HG03342 (cell line): Measurements from ENCODE around the gene CRAT.

ENCODE experiments used
- ATAC-seq: cut with Tn5 transposase; IDR thresholded peaks from one replicate; pipeline ENCODE4 v1.9.1; 2021; ENCODE audit warnings: mild to moderate bottlenecking, moderate library complexity; ENCODE audit not compliant: unreplicated experiment

Gene CRAT

GRCh38 chr9:129093602-129094386 is 16.8 kb downstream of the CRAT start:
- ATAC-seq: no peak

GRCh38 chr9:129089246-129089645 is 21.3 kb downstream of the CRAT start:
- ATAC-seq: no peak

GRCh38 chr9:129084087-129084486 is 26.5 kb downstream of the CRAT start:
- no peak for ATAC-seq

GRCh38 chr9:129081388-129081904 is 29.1 kb downstream of the CRAT start:
- no peak for ATAC-seq

DNA sequence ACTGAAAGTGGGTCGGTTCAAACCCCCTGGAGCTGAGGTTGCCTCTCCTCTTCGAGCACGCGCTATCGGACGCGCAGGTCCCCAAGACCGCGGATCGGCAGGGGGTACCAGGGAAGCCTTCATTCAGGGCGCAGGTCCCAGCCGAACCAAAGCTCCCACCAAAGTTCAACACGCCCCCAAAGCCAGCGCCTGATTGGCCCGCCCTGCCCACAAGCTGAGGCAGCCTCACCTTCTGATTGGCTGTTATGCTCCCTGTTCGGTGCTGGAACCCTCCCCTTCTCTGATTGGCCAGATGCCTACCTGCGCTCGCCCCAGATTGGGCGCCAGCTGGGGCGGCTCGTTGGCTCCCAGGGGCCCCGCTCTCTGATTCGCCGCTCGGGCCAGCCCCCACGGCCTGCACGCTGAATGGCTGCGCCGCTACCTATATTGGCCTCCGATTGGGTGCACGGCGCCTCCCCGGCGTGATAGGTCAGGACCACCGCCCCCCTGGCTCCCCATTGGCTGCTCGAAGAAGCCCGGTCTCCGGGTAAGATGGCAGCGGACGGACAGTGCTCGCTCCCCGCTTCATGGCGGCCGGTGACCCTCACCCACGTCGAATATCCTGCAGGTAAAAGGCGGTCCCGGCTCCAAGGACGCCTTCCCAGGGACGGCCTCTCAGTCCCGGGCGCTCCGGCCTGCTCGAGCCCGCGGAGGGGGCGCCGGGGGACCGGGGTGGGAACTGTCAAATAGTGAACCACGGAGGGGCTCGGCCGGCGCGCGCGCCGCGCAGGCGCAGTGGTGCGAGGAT is 29.8 kb downstream of the CRAT start, which contains the start of gene DOLPP1:
TSS of gene DOLPP1 (plus strand) at position 511 of the 787 bp plus-strand sequence. CDS start at position 532, 21 bp downstream.
- ATAC-seq: peak; percentile 95

- no peak for ATAC-seq
These were observed 30.3 kb downstream of the CRAT start for GRCh38 chr9:129080298-129080600.

- ATAC-seq: no peak
These were observed 30.8 kb downstream of the CRAT start for GRCh38 chr9:129079829-129080228.

DNA sequence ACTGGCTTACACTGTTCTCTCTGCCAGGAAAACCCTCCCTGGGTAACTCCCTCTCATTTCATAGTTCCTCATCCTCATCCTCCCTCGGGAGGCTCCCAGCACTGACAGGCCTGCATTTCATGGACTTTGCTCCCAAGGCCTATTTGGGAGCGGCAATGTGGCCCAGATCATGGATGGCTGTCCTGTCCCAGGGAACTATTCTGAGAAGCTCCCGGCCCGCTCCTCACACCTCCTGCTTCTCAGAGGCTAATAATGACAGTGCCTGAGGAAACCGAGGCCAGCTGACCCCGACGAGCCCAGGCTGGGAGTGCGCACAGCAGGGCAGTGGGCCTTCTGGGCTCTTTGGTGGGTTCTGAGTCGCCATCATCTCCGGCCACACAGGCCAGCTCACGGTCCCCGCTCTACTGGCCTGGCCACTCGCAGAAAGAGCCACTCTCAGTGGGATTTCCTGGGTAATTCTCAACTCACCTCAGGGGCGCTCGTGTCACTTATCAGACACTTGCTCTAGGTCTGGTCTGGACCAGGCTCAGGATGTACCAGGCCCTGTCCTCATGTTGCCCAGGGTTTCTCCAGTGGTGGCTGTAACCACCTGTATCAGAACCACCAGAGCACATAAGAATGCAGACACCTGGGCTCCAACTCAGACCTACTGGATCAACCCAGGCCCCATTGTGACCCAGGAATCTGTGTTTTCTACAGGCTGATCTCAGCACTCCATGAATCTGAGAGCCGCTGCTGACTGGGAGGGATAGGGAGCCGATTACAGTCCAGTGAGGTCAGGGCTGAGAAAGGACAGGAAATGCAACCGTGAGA is 31.7 kb downstream of the CRAT start:
- no peak for ATAC-seq

GRCh38 chr9:129077236-129077635 is 33.4 kb downstream of the CRAT start:
- ATAC-seq: no peak

- ATAC-seq: no peak
These were observed 34.0 kb downstream of the CRAT start for GRCh38 chr9:129076640-129077037.

- ATAC-seq: no peak
These were observed 34.5 kb downstream of the CRAT start for GRCh38 chr9:129075996-129076639.

DNA sequence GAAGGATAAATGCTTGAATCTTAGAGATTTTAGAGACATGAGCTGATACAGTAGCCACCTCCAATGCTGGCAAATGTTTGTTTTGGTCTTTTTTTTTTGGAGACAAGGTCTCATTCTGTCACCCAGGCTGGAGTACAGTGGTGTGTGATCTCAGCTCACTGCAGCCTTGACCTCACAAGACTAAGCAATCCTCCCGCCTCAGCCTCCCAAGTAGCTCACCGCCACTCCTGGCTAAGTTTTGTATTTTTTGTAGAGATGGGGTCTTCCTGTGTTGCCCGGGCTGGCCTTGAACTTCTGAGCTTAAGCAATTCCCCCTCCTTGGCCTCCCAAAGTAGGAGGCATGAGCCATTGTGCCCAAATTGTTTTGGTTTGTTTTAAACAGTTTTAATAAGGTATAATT is 36.5 kb downstream of the CRAT start:
- ATAC-seq: no peak

DNA sequence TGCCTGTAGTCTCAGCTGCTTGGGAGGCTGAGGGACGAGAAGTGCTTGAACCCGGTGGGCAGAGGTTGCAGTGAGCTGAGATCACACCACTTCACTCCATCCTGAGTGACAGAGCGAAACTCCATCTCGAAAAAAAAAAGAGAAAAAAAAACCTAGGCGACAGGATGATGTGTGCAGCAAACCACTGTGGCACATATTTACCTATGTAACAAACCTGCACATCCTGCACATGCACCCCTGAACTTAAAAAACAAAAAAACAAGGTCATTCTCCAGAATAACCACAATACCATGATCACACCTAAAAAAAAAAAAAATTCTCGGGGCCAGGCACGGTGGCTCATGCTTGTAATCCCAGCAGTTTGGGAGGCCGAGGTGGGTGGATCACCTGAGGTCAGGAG is 37.2 kb downstream of the CRAT start:
- ATAC-seq: no peak

- ATAC-seq: no peak
These were observed 38.4 kb downstream of the CRAT start for GRCh38 chr9:129072171-129072570.

- no peak for ATAC-seq
These were observed 39.0 kb downstream of the CRAT start for GRCh38 chr9:129071526-129072126.

DNA sequence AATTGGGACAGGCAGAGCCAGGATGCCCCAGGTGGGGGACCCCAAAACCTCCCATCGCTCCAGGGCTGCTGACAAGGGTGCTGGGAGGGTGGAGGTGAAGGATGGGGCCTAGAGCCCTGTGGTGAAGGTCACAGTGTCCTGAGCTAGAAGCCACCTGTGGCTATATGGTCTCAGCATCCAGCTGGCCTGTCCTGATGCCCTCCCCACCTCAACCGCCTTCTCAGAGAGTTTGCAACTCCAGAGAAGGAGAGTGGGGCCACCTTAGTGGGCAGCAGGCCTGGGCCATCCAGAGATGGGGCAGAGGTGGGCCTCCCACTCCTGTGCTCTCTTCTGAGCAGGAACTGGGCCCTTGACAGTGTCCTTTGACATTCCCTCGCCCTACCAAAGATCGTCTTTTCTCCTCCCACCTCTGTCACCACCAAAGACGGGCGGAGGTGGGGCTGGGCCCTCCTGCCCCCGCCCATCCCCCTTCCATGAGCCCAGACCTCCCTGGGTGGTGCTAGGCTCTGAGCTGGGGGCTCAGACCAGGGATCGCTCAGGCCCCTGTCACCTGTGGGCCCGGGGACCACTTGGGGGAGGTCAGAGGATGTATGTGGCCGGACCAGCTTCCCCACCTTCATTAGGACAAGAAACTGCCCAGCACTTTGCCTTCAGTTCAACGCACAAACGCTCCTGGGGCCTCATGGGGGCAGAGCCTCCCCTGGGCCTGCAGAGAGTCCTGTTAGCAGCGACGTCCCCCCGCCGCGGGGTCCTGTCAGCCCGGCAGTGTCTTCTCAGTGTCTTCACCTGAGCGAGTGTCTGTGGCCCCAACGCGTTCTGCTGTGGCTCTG is 39.7 kb downstream of the CRAT start:
- ATAC-seq: no peak

DNA sequence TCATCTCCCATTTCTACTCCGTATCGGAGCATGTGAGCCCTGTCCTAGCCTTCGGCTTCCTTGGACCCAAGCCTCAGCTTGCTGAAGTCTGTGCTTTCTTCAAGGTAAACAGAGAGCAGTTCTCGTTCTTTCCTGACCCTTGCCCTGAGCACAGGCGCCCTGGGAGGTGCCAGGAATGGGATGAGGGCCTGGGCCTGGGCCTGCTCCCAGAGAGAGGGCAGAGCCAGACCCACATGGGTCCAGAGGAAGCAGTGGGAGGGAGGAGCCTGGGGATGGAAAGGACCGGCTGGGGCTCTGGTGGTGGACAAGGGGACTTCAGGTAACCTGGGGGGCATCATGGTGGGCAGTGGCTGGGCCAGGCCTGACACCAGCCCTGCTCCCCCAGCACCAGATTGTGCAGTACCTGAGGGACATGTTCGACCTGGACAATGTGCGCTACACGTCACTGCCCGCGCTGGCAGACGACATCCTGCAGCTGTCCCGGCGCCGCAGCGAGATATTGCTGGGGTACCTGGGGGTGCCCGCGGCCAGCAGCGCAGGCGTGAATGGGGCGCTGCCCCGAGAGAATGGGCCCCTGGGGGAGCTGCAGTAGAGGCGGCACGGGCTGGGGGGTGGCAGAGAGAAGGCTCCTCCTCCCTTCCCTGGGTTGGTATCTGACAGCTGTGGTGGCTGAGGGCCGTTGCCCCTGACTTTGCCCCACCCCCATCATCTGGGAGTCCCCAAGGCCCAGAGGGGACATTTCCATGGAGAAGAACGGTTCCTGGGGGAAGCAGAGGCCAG is 40.5 kb downstream of the CRAT start:
- ATAC-seq: no peak

- peak; percentile 74 for ATAC-seq
These were observed 41.4 kb downstream of the CRAT start for GRCh38 chr9:129068990-129069861.
